Ovary (tissue), 3 donors: ENCODE results near the gene TRIM39.

Source experiments
- CTCF ChIP-seq, 3 donors: fragments of 450-650 bp in 2 of 3; fragments of 200-600 bp in 1 of 3; IDR thresholded peaks; one replicate each; pipeline versions ENCODE4 v1.5.1 to v1.8.0; 2016 to 2022; ENCODE audit warnings: antibody characterized with exemption in 3 of 3, mild to moderate bottlenecking in 1 of 3
- EP300 ChIP-seq: sonication (generic); formaldehyde crosslinking; IDR thresholded peaks from one replicate; pipeline ENCODE4 v1.6.1; 2017; ENCODE audit warnings: antibody characterized with exemption
- POLR2A ChIP-seq: fragments of 450-650 bp; IDR thresholded peaks from one replicate; pipeline ENCODE4 v1.6.1; 2017; ENCODE audit warnings: antibody characterized with exemption, mild to moderate bottlenecking, moderate library complexity
- donor health status: DM: no; HTN: no; CAD: no.

GRCh38 chr6:30363459-30363858 lies 36.7 kb downstream of the TRIM39 start:
- no peak for TF ChIP-seq CTCF (IDR thresholded peaks at IDR 0.05)
- no peak for TF ChIP-seq EP300
- TF ChIP-seq POLR2A: no peak
